GM18505 (cell line): ENCODE measurements around the gene PPP2R3B.
"Not testable (repeated sequence)": the region's sequence is repeated elsewhere in the genome, so short reads cannot be mapped to it uniquely, and the experiment has no call there.

Source experiments
- ATAC-seq: cut with Tn5 transposase; IDR thresholded peaks from one replicate; pipeline ENCODE4 v1.9.1; 2021; ENCODE audit not compliant: unreplicated experiment
- POLR2A ChIP-seq: IDR thresholded peaks from 4 replicates; pipeline ENCODE4 v1.6.1; 2011; ENCODE audit warnings: borderline replicate concordance; ENCODE audit not compliant: insufficient read depth, insufficient read length; ENCODE audit errors: extremely low read depth

Gene PPP2R3B

GRCh38 chrX:330726-331150 lies 56.0 kb downstream of the PPP2R3B start:
- ATAC-seq = no peak
- no peak for TF ChIP-seq POLR2A

- ATAC-seq = not testable (repeated sequence)
Observed at GRCh38 chrX:330141-330725, 56.5 kb downstream of the PPP2R3B start.

- no peak for TF ChIP-seq POLR2A
- no peak for ATAC-seq
Observed at GRCh38 chrX:329291-329910, 57.3 kb downstream of the PPP2R3B start.

- no peak for TF ChIP-seq POLR2A
- no peak for ATAC-seq
Observed at GRCh38 chrX:327660-328126, 59.0 kb downstream of the PPP2R3B start.

- ATAC-seq = not testable (repeated sequence)
Observed at GRCh38 chrX:324664-325063, 62.0 kb downstream of the PPP2R3B start.

DNA sequence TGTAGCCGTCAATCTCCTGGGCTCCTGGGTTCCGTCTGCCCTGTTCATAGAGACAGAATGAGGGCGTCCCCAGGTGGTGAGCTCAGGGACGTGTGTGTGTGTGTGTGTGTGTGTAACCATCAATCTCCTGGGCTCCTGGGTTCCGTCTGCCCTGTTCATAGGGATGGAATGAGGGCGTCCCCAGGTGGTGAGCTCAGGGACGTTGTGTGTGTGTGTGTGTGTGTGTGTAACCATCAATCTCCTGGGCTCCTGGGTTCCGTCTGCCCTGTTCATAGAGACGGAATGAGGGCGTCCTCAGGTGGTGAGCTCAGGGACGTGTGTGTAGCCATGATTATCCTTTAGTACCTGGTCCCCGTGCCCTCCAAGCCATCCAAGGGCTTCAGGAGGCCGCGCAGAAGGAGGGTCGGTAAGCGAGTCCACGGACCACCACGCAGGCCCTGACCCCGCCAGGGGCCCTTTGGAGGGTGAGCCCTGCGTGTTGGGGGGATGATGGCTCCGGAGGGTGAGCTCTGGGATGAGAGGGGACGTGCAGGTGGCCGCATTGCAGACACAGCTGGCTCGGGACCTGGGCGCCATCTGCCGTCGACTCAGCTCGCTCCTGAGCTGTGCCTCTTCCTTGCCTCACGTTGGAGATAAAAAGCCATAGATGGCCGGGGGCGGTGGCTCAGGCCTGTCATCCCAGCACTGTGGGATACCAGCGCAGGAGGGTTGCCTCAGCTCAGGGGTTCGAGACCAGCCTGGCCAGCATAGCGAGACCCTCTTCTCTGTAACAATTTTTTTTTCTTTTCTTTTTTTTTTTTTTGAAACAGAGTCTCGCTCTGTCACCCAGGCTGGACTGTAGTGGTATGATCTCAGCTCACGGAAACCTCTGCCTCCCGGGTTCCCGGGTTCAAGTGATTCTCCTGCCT lies 62.7 kb downstream of the PPP2R3B start:
- TF ChIP-seq POLR2A = no peak
- ATAC-seq = no peak

DNA sequence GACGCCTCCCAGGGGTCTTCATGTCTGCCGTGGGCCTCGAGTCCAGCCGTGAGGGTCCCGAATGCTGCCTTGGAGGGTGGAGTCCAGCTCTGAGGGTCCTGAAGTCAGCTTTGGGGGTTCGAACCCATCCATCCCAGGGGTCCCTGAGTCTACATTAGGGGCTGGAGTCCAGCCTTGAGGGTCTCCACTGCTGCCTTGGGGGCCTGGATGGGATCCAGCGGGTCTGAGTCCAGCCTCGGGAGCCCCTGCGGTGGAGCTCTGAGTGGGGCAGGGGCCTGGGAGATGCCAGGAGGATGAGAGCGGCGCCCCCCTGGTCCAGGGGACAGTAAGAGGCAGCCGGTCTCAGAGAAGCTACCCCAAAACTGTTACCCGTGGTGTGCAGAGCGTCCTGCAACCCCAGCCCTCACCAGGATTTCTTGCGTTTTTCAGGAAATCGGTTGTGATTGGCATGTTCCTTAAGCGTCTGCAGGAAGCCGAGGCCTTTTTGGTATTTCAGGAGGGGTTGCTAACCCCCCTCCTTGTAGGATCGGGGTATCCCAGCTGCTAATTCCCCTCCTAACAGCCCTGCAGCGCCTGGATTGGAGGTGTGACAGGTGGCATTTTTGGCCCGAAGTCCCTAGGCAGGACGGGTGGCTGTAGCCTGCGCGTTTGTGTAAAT lies 66.5 kb downstream of the PPP2R3B start:
- TF ChIP-seq POLR2A = no peak
- no peak for ATAC-seq

GRCh38 chrX:319579-320125 lies 67.1 kb downstream of the PPP2R3B start:
- ATAC-seq = no peak
- no peak for TF ChIP-seq POLR2A

DNA sequence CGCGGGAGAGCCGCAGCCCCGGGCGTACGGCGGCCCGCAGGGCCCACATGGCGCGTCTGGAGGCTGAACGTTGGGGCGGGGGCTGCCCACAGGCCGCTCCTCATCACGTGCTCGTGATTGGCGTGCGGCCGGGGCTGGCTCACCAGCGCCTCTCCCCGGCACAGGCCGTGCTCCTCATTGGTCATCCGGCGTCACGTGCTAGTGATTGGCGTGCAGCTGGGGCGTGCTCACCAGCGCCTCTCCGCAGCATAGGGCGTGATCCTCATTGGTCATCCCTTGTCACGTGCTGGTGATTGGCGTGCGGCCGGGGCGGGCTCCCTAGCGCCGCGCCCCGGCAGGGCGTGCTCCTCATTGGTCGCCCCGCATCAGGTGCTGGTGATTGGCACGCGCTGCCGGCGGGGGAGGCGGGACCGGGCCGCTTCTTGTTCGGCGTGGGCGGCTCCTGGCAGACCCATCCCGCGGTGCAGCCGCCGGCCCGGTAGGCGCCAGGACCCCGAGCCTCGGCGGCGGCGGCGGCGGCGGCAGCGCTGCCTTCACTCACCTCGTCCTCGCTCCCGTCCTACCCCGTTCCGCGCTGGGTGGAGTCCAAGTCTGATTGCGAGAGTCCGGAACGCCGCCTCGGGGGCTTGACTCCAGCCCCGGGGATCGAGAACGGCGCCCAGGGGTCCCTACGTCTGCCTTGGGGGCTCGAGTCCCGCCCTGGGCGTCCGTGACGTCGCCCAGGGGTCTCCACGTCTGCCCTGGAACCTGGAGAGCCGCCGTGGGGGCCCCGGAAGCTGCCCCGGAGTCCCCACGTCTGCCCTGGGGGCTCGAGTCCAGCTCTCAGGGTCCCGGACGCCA lies 67.7 kb downstream of the PPP2R3B start, which contains the start of gene GTPBP6:
Gene GTPBP6, minus strand, starts transcription at position 58 of the 840 bp plus-strand sequence. Its CDS starts 9 bp downstream, at position 49.
- peak; percentile 74 for ATAC-seq
- TF ChIP-seq POLR2A = peak; percentile 62

- TF ChIP-seq POLR2A = peak; percentile 67
- peak; percentile 51 for ATAC-seq
Observed at GRCh38 chrX:318068-318738, 68.5 kb downstream of the PPP2R3B start.

- TF ChIP-seq POLR2A = no peak
- no peak for ATAC-seq
Observed at GRCh38 chrX:317424-318067, 69.2 kb downstream of the PPP2R3B start.

GRCh38 chrX:316351-317325 lies 70.1 kb downstream of the PPP2R3B start:
- TF ChIP-seq POLR2A = no peak
- no peak for ATAC-seq
